ENCODE results near the gene PAK6.
A peak's percentile ranks its signal among the peaks of the same experiment; 100 is the strongest.

The PAK6 gene

DNA sequence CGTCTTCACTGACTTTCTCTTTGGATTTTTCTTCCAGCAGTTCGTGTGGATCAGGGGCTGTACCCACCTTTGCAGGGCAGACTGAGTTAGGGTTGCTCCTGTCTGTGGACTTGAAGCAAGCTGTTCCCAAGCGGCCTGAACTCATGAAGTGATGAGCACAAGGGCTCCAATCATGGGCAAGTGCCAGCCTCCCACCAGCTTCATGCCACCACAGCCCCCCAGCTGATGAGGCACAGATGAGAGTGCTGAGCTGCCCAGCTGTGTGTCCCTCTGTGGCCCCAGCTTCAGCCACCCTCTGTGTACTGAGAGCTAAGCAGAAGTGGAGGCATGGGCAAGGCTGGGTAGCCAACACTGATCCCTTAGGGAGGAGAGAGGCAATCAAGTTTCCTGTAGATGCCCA is 72.1 kb downstream of the PAK6 start:
- DNase-seq (ENCODE audit: low spot score) = no peak

DNA sequence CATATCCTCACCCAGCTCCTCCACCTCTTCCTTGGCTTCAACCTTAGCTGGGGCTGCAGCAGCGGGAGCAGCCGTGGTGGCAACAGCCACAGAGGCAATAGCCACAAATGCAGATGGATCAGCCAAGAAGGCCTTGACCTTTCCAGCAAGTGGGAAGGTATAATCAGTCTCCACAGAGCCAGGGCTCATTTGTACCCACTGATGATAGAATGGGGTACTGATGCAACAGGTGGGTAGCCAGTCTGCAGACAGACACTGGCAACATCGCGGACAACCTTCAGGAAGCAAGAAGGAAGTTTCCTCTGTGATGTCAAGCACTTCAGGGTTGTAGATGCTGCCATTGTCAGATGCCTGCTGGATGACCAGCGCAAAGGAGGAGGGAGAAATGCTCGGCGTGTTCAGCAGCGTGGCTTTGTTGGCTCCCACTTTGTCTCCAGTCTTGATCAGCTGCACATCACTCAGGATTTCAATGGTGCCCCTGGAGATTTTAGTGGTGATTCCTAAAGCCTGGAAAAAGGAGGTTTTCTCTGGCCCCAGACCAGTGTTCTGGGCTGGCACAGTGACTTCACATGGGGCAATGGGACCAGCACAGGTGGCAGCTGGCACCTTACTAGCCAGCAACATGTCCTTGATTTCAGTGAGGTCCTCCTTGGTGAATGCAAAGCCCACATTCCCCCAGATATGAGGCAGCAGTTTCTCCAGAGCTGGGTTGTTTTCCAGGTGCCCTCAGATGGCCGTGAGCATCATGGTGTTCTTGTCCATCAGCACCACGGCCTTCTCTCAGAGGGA is 73.7 kb downstream of the PAK6 start:
- no peak for DNase-seq (ENCODE audit: low spot score)

DNA sequence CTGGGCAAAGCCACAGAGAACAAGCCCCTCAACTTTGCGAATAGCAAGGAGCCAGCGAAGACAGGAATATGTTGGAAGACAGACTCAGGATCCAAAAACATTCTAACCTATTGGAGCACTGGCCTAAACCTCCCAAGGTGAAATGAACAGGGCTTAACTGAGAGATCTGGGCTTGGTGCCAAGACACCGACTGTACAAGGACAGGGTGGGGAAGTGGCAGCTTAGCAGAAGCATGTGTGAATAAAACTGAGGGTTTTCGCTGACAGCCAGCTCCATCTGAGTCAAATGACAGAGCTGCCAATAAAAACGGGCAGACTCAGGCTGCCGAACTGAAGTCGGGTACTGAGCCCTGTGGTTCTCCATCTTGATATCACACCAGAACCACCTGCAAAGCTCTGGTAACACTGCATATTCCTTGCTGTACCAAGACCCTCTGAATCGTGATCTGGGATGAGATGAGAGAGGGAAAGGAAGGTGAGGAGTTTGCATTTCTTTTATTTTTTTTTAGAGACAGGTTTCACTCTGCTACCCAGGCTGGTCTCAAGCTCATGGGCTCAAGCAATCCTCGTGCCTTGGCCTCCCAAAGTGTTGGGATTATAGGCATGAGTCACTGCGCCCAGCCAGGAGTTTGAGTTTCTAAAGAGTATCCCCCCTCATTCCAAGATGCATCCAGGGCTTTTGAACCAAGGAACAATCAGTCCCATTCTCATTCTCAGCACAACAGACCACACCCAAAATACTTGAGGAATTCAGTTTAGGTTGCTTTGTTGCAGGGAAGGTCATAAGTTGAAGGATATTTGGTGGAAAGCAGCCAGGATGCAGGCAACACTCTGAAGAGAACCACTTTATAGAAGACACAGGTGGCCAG is 74.9 kb downstream of the PAK6 start:
- no peak for DNase-seq (ENCODE audit: low spot score)

DNA sequence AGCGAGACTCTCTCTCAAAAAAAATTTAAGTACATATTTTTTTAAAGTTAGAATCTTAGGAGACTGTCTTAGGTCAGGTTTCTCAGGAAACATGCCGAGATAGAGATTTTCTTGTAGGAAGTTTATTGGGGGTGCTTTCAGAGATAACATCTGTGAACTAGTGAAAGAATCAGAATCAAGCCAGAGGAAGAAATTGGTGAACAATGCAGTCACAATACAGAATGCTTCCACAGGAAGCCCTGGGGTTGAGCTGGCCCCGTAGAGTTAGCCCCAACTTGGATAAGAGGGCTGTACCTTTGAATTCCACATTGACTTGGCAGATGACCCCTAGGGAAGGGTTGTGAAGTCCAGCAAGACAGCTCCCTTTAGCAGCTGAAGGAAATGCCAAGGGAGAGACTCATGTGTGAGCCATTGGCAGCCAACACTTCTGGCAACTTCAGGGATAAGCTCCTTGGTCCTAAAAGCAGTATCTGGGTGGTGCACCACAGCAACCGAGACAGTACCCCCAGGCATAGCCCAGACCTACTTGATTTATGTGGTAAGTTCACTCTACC is 75.9 kb downstream of the PAK6 start:
- no peak for DNase-seq (ENCODE audit: low spot score)

DNA sequence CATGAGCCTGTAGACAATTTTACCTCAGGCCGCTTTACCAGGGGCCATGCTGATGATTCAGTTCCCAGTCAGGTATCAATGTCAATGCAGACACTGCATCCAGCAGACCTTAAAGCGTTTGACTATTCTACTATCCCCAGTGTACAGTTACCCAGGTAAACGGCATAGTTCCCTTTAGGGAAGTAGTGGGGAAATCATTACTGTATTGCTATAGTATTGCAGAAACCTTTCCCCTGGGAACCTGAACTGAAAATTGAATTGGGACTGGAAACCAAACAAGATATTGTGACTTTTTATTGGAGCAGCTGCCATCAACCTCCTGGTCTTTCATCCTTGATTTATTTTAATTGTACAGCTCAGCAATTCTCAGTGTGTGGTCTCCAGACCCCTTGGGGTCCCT is 78.1 kb downstream of the PAK6 start:
- DNase-seq (ENCODE audit: low spot score) = no peak

DNA sequence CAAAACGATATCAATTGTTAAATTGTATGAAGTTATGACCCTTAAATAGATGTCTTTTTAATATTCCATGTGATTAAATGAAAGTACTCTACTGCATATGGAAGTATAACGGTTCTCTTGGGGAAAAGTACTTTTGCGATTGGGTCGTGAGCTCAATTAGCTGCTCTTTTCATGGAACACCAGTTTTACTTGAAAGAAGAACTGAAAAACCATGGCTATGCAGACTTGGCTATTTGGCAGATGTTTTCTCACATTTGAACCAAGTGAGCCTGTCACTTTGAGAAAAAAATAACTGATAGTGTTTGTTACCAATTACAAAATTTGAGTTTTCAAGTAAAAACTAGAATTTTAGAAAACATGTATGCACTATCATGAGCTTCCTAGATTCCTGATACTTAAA is 78.7 kb downstream of the PAK6 start:
- DNase-seq (ENCODE audit: low spot score) = no peak

DNA sequence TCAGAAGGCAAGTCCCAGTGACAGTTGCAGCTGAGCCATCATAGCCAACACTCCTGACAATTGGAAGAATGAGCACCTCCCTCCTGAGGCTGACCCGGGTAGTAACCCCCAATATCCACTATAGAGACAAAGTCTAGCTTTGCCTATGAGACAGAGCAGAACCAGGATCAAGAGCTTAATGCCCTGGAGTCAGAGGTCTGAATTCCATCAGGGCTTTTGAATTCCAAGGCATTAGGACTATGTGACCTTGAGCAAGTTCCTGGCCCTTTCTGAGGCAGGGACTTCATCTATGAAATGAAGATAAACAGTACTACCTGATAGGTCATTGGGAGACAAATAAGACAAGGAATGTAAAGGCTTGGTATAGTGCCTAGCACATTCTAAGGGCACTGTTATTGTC is 81.5 kb downstream of the PAK6 start:
- no peak for DNase-seq (ENCODE audit: low spot score)

DNA sequence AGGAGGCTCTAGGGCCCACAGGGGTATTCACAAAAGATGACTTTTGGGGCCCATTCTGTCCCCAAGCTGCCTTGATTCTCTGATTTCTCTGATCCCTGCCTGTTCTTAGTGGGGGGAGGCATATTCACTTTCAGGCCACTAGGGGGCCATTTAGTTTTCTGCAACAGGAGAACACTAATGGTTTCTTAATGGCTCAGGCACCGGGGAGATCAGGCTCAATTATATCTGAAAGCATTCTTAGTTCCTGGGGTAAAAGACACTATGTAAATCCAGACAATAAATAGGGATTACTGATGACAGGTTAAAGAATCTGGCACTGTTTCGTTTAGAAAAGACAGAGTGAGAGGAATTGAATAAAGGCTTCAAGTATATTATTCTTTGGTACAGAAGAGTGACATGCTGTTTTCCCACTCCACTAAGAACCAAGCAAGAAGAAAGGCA is 82.1 kb downstream of the PAK6 start:
- peak; percentile 73 for DNase-seq (ENCODE audit: low spot score)

DNA sequence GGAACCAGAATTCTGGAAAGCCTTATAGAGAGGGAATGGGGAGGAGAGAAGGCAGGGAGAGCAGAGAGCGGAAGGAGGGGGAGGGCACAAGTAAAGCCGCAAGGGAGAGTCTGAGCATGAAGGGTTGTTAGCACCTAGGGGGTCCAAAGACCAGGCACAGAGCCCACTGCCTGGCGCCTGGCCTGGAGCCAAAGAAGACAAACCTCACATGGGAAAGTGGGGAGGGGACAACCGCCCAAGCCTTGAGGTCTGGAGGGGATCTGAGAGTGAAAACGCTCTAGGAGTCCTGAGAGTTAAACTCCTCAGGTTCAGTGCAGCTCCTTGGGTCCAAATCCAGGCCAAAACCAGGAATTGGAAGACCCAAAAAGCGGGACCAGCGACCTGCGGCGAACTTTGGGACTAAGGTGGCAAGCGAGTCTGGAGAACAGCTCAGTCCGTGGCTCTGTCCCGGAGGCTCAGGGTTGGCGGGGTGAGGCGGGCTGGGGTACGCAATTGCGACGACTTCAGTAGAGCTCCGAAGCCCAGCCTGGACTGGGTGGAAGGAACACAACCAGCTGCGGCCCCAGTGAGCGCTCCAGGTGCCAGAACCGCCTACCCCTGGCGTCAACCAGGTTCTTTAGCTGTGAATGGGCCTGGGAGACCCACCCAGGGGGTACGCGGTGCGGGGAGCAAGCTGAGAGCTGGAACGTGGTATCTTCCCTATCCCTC is 83.8 kb downstream of the PAK6 start:
- no peak for DNase-seq (ENCODE audit: low spot score)

DNA sequence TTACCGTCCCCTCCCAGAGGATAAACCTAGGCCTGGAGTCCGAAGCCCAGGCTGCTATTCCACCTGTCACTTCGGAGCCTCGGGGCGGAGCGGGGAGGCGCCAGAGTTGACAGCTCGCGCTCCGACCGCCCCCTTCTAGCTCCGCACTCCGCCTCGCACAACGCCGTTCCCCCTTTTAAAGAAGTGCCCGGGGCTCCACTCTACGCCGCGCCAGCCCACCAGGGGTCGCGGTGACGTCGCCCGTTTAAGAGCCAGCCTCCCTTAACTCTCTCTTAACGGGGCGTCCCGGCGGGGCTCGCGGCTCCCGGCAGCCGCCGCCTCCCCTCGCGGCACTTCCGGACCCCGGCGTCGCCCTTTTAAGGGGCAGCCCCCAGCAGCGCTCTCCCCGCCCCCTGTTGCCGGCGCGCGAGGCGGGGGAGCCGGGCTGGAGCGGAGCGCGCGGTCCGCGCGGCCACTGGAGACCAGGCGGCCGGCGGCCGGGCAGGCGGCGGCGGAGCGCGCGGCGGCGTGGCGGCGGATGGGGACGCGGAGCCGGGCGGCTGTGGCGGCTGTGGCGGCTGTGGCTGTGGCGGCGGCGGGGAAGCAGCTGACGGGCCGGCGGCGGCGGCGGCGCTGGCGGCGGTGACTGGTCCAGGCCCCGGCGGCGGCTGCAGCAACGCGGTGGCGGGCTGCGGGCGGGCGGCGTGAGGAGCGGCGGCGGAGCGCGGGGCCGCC is 84.5 kb downstream of the PAK6 start, which contains the start of gene INAFM2:
INAFM2 (plus strand) TSS at position 454 of the 714 bp plus-strand sequence. CDS start 364 bp downstream, outside the sequence.
- DNase-seq (ENCODE audit: low spot score) = peak; percentile 89

DNA sequence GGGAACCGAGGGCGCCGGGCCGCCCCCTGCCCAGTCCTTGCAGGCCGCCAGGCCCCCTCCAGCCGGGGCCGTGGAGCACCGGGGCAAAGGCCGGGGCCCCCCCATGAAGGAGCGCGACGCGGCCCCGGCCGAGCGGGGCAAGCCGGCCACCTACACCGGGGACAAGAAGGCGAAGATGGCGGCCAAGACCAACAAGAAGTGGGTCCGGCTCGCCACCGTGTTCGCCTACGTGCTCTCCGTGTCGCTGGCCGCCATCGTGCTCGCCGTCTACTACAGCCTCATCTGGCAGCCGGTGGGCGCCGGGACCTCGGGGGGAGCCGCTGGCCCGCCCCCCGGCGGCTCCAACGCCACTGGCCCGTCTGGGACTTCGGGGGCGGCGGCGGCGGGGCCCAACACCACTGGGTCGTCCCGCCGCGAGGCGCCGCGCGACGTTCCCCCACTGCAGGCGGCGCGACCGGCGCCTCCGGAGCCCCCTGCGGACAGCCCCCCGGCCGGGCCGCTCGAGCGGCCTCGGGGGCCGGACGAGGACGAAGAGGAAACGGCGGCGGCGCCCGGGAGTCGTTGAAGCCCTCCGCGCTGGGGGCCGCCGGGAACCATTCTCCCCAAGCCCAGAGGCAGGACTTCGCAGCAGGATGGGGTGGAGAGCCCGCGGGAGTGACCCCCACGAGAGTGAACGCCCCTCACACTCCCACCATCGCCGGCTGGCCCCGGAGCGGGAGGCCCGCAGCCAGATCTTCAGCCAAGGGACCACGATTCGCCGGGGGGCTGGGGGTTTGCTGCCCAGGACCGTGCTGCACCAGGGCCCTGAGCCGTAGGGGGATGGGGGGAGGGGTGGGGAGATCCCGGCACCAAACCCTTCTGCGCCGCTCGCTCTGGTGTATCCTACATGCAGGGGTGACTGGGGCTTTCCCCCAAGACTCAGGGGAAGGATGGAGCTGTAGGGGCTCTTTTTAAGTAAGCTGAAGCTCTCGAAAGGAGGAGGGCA is 85.4 kb downstream of the PAK6 start:
- peak; percentile 46 for DNase-seq (ENCODE audit: low spot score)

DNA sequence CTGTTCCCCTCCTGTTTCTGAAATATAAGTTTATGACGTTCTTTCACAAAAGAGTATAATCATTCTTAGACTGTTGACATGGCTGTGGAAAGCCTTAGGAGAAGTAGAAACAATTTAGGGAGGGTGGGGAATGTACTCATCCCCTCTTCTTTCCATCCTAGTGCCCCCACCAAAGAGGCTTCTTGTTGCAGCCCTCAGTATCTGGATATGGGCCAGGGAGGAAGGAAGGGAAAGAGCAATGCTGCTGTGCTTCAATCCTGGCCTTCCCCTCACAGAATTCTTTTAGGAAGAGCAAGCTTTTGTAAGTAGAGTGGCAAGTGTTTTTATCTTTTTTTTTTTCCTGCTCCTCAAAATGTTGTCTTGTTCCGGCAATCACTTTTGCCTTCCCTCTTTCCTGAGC is 86.3 kb downstream of the PAK6 start:
- no peak for DNase-seq (ENCODE audit: low spot score)

DNA sequence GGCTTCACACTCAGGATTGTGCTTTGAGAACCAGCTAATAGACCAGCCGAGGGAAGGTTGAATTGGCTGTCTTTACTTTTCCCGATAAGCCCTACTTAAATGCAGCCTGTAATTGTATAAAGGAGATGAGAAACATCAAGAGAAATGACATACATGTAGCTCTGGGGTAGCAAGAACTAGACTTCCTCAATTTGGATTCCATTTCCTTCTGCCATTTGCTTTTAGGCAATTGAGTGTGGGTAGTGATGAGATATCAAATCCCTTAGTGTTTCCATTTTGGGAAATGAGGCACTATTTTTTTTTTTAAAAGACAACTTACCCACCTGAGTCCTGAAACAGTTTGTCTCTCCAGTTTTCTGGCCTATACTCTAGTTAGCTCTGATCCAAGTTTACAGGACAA is 86.8 kb downstream of the PAK6 start:
- no peak for DNase-seq (ENCODE audit: low spot score)

Measured in HuH-7.5 (cell line).